T1000 (cell line): ENCODE data around the gene HSDL1.

Experiments
- DNase-seq: peaks from one replicate; lab custom pipeline; 2025; ENCODE audit warnings: mixed read lengths; lab: John Stamatoyannopoulos, UW

Gene HSDL1

DNA sequence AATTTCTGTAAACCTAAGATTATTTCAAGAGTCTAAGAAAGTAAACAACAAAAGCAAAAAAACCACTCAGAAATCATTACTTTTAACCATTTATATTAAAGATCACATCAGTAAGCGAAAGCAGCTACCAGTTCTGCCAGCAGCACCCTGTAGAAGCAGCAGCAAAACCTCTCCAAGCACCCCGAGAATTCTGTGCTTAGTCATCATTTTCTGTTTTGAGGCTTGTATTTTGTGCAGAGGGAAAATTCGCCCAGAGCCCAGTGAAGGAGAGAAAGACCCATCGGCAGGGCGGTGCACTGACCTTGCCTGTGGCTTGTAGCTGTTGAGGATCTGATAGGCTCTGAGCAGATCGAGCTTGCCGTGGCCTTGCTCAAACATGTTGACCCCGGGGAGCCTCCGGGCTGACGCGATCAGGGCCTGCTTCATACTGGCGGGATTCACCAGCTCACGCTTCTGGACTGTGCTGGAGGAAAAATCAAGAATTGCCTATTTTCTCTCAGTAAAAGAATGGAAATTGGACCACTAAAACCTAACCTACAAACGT is 63.5 kb downstream of the HSDL1 start:
- no peak for DNase-seq

GRCh38 chr16:84080813-84081212 is 64.2 kb downstream of the HSDL1 start:
- DNase-seq, result no peak

GRCh38 chr16:84080378-84080777 is 64.6 kb downstream of the HSDL1 start:
- no peak for DNase-seq

DNA sequence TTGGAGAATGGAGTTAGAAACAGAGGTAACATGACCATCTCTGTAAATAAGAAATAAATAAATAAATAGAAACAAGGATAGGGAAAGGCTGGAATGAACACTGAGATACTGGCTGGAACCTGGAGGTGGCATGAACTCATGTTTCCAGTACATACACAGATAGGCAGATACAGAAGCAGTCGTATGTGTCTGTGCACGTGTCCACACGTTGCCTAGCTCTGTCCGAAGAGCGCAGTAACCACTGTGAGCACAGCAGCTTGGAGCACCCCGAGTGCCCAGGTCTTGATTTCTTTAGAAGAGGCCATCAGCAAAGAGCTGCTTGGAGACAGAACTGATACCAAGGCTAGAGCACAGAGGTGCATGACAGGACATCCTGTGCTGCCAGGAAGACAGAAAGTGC is 65.3 kb downstream of the HSDL1 start:
- no peak for DNase-seq

DNA sequence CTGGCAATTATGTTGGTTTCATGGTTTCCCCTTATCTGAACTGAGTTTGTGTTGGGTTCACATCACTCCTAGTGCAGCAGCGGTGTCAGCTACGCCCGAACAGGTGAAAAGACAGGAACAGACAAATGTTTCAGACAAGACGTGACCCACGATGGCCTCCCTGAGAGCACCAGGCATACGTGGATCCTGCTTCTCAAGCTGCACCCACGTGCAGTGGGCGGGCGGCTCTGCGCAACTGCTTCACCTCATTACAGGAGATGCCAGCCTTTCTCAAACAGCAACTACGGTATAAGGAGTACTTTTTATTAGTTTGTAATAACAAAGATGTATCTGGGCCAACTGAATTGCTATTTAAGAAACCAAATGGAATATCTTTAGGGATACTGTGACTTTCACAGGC is 69.6 kb downstream of the HSDL1 start:
- no peak for DNase-seq

- no peak for DNase-seq
These were observed 70.3 kb downstream of the HSDL1 start for GRCh38 chr16:84074721-84075120.
